GM12801 (cell line): ENCODE results near the gene MYOM1.

ENCODE experiments used
- CTCF ChIP-seq: IDR thresholded peaks from one replicate; pipeline ENCODE4 v1.5.1; 2011; ENCODE audit warnings: control low read depth; ENCODE audit not compliant: insufficient read length; ENCODE audit errors: extremely low read depth

Gene MYOM1

DNA sequence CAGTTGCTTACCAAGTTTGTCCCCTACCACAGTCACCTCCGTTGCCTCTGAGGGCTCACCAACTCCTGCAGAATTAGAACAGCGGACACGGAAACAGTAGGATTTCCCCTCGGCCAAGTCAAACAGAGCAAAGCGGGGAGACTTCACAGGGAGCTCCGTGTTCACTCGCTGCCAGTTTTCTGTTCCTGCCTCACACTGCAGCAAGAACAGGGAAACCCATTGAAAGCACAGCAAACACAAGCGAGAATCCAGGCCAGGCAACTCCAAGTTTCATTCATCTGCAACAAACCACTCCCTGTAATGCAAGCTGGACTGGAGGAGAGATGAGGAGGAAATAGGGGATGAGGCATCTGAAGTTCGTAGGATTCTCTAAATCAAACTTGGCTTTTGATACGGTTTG is 84.2 kb downstream of the MYOM1 start:
- no peak for TF ChIP-seq CTCF

DNA sequence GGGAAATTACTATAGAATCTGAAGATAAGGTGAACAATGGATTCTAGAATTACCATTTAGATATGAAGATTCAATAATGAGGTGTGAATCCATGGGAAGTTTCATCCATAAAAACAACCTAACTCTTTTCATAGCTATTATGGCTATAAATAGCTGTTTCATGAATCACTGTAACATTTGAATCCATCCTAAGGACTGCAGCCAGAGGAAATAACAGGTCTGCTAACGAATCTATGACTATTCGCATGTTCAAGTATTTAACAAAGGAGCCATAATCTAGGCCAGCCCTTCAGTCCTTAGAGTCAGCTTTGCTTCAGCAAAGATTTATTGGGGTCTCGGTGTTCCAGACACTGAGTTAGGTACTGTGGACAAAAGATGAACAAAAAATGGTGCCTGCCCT is 87.1 kb downstream of the MYOM1 start:
- no peak for TF ChIP-seq CTCF

- no peak for TF ChIP-seq CTCF
Measured at GRCh38 chr18:3130344-3130743, 89.4 kb downstream of the MYOM1 start.

DNA sequence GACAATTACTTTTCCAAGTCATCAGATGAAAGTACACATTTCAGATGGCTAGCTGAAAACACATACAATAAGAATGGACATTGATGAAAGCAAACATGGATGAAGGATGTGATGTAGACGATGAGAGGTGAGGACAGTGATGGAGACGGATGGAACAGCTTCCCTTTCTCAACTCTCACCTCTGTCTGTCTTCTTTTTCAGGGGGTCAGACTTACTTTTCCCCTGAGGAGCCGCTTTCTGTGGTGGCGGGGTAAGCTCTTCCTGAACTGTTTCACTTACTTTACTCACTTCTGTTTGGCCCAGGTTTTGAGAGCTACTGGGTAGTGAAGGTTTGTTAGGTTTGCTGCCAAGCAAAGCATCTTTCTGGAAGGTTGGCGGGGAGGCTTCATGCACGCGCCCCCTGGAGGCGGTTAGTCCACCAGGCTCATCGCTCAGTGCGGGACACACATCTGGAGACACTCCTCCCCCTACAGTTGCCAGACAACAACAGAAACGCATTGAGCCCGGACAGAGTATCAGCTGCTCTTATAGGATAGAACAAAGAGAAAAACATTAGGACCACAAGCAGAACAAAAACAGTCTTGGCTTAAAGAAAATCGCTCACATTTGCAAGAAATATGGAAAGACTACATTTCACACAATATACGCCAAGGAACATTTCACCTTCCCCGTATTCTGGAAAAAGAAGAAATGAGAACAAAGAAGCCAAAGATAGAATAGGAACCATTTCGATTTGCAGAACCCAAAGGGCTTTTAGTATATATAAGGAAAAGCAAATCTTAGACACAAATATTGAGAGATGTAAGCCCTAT is 90.5 kb downstream of the MYOM1 start:
- TF ChIP-seq CTCF = peak; percentile 75

- no peak for TF ChIP-seq CTCF
Measured at GRCh38 chr18:3126457-3127097, 93.2 kb downstream of the MYOM1 start.

DNA sequence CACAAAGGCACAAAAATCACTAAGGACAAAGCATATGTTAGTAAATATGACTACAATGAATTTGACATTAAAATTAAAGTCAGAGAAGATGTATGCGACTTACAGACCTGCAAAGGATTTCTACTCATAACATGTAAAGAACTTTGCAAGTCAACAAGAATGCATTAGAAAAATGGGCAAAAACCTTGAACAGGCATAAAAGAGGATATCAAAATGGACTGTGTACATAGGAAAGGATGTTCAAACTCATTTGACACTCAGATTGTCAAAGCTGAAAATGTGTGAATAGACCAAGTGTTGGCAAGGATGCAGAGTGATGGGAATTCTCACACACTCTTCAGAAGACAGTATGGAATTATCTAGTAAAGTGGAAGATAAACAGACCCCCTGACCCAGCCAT is 94.9 kb downstream of the MYOM1 start:
- TF ChIP-seq CTCF = no peak

DNA sequence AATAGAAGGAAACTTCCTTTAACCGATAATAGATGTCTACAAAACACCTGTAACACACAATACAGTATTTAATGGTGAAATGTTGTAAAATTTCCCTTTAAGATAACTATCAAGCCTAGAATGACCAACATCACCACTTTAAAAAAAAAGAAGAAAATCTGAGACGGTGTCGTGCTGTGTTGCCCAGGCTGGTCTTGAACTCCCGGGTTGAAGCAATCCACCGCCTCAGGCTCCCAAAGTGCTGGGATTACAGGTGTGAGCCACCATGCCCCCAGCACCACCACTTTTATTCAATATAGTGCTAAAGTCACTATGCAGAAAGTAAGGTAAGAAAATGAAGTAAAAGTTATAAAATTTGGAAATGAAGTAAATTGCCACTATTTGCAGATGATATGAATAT is 96.9 kb downstream of the MYOM1 start:
- TF ChIP-seq CTCF = no peak
